Activated naive CD4-positive, alpha-beta T cell treated with anti-CD3 and anti-CD28 coated beads, Interleukin-2, amount 10 ng/mL, durations not matched to agents 7 days and 5 days (primary cell): ENCODE measurements around the gene MLST8.

ENCODE experiments used
- CTCF ChIA-PET: fragments of 350-600 bp; sonication (Branson Sonifier 250); formaldehyde crosslinking; loops from one replicate; lab custom pipeline; 2021; ENCODE audit warnings: antibody characterized with exemption; lab: Charles Lee
- DNase-seq: peaks from one replicate; pipeline ENCODE4 v3.0.0-alpha.2; 2020
- H3K27ac Mint-ChIP-seq: one replicate; pipeline ENCODE4 v1.8.0; 2021; ENCODE audit warnings: mild to moderate bottlenecking, moderate library complexity, mixed read lengths
- H3K27me3 Mint-ChIP-seq: one replicate; pipeline ENCODE4 v1.8.0; 2021; ENCODE audit warnings: mild to moderate bottlenecking, mixed read lengths
- H3K36me3 Mint-ChIP-seq: one replicate; pipeline ENCODE4 v1.8.0; 2021; ENCODE audit warnings: mixed read lengths
- H3K4me1 Mint-ChIP-seq: one replicate; pipeline ENCODE4 v1.8.0; 2021; ENCODE audit warnings: mixed read lengths
- H3K4me3 Mint-ChIP-seq: one replicate; pipeline ENCODE4 v1.8.0; 2021; ENCODE audit warnings: mild to moderate bottlenecking, moderate library complexity, mixed read lengths
- H3K9me3 Mint-ChIP-seq: one replicate; pipeline ENCODE4 v1.8.0; 2021; ENCODE audit warnings: mixed read lengths

MLST8 gene, protein sequence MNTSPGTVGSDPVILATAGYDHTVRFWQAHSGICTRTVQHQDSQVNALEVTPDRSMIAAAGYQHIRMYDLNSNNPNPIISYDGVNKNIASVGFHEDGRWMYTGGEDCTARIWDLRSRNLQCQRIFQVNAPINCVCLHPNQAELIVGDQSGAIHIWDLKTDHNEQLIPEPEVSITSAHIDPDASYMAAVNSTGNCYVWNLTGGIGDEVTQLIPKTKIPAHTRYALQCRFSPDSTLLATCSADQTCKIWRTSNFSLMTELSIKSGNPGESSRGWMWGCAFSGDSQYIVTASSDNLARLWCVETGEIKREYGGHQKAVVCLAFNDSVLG

DNA sequence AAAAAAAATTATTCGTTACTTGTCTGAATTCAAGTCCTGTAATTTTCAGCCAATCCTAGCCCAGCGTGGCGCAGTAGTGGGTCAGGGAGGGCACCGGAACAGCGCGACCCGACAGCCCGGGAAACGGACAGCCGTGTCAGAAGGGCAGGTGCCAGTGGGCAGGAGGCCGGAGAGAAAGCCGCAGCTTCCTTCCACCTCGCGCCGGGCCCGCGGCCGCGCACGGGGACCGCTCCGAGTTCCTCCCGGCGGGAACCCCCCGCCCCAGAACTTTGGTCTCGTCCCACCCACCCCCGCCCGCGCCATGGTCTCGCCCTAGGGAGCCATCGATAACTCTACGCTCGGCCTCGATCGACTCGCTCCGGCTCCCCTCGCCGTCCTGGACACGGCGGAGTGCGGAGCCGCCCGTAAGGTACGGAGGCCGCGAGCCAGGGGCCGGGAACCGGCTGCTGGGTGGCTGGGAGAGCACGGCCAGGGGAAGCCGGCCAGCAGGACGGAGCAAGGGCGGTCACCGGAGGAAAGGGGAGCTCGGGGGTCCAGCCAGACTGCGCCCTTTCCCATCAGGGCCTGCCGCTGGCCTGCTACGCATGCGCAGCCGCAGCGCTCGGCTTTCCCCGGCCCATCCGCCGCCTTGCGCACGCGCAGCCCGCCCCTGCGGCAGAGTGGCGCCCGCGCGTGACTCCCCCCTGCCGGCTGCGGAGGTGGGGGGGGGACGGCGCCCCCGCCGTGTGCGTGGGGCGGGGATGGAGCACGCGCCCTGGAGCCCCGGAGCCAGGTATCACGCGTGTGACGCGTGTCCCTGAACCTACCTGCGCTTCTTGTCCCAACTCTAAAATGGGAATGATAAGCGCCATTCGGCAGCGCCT is at the start of gene MLST8:
MLST8 (plus strand) TSS at position 351 of the 863 bp plus-strand sequence. CDS start 632 bp downstream, outside the sequence.
- Mint-ChIP-seq H3K27me3 (peaks cover 29% of the 10 kb centered on the region), H3K9me3 (no peaks in the 10 kb centered on the region), H3K4me3 (peak within 1 kb of the TSS; percentile 69), H3K27ac (peak within 1 kb of the TSS; percentile 88), H3K36me3 (peaks cover 10% of the 10 kb centered on the region), H3K4me1 (peaks cover 29% of the 10 kb centered on the region)
- peak; percentile 91 for DNase-seq
- CTCF ChIA-PET = no interaction called here

DNA sequence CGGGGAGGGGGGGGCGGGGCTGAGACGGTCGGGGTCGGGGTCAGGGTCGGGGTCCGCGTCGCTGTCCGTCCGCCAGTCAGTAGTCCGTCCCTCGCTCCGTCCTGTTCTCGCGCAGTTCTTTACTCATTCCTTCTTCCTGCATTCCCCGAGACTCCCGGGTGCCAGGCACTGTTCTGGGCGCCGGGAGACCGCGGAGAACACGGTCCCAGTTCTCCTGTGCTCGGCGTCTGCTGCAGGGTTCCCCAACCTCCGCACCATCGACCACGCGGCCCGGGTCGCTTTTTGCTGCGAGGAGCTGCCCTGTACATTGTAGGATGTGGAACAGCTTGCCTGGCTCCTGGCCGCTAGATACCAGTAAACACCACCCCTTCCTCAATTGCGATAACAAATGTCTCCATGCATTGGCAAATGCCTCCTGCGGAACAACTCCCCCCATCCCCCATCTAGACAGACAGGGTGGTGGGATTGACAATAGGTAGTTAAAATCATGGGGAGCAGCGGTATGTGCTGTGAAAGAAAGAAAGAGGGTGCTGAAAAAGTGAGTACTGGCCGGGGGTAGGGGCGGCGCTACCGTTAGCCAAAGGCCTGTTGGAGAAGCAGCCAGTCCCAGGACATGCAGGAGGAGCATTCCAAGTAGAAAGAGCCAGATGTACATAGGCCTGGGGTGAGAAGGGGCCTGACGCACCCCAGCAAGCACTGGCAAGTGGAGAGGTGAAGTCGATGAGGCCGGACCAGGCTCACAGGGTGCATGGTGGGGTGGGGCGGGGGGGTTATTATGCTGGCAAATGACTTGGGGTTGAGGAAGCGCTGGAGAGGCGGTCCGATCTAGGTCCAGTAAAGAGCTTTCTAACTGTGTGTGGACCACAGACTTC is 49.0 kb upstream of the MLST8 start:
- Mint-ChIP-seq H3K27me3 (no peaks in the 10 kb centered on the region), H3K4me3 (peak overlapping the region; percentile 96), H3K27ac (peak overlapping the region; percentile 95), H3K36me3 (peaks cover 15% of the 10 kb centered on the region), H3K4me1 (peaks cover 48% of the 10 kb centered on the region), H3K9me3 (no peaks in the 10 kb centered on the region)
- DNase-seq = peak; percentile 43
- CTCF ChIA-PET = interaction anchor here (0.6 to 2.2 kb wide), 3 partner anchors 15 to 132 kb away, joined by 3 to 11 read pairs (median 5); no protein-coding TSS in a partner anchor

DNA sequence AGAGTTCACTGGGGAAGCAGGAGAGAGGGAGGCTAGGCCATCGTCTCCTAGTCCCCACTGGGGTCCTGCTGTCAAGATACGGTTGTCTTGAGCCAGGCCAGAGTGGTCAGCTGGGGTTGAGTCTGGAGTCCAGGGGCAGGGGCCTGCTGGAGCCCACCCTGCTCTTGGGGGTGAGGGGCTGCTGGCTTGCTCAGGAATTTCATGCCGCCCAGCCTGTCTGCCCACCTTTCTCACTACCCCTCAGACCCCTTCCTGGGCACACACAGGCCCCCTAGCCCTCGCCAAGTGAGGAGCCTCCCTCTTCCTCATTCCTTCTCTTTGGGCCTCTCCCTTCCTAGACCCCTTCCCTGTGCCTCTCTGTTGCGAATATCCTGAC is 48.4 kb upstream of the MLST8 start:
- Mint-ChIP-seq H3K4me3 (peak overlapping the region; percentile 96), H3K9me3 (no peaks in the 10 kb centered on the region), H3K27me3 (no peaks in the 10 kb centered on the region), H3K36me3 (peaks cover 12% of the 10 kb centered on the region), H3K27ac (peak overlapping the region; percentile 95), H3K4me1 (peaks cover 42% of the 10 kb centered on the region)
- no peak for DNase-seq
- CTCF ChIA-PET = no interaction called here

DNA sequence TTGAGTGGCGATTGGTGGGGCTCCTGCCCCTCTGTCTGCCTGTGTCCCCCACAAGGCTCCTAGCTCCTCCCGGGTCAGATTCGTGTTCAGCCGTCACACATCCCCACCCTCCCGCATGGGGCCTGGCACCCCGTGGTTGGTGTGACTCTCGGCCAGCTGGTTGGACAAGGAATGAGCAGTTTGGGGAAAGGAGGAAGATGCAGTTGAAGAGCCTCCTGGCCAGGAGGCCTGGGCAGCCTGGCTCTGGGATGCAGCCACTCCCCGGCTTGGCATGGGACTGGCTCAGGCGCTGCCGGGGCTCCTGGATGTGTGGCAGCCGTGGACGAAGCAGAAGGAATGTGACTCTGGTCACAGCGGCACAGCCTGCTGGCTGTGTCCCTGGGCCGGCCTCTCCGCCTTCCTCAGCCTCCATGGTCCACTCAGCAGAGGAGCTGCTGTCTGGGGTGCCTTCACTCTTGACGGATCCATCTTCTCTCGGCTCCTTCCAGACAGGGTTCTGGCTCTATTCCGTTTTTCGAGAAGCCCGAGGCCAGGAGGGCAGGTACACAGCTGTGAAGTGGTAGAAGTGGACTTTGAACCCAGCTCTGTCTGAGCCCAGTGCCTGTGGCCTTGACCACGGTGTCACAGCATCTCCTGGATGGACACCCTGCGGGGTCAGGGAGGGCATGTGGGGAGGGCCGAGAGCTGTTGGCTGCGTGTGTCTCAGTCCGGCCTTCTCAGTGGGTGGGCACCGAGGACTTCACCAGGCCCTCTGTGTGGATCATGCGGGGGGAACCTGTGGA is 47.6 kb upstream of the MLST8 start:
- H3K27me3 Mint-ChIP-seq = no peaks in the 10 kb centered on the region
- peak overlapping the region; percentile 76 for H3K4me3 Mint-ChIP-seq
- H3K9me3 Mint-ChIP-seq = no peaks in the 10 kb centered on the region
- no peak overlapping the region for H3K27ac Mint-ChIP-seq
- peaks cover 39% of the 10 kb centered on the region for H3K4me1 Mint-ChIP-seq
- no peak for DNase-seq
- H3K36me3 Mint-ChIP-seq = peaks cover 16% of the 10 kb centered on the region
- CTCF ChIA-PET = no interaction called here

DNA sequence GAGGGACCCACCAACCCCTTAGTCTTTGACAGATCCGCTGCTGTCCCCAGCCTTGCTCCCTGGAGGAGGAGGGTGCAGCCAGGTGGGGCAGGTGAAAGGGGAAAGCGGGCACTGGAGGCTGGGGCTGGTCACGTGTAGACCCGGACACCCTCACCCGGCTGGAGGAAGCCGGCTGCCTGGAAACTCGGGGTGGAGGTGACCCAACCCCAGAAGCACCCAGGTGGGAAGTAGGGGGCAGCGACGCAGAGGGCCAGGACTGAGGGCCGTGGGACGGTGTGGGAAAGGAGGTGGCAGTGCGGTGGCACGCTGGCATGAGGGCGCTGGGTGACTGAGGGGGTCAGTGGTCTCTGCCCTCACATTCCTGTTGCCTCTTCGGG is 47.0 kb upstream of the MLST8 start:
- Mint-ChIP-seq H3K4me3 (no peak overlapping the region), H3K27ac (peak overlapping the region; percentile 28), H3K27me3 (no peaks in the 10 kb centered on the region), H3K4me1 (peaks cover 33% of the 10 kb centered on the region), H3K9me3 (peaks cover 1% of the 10 kb centered on the region), H3K36me3 (peaks cover 17% of the 10 kb centered on the region)
- CTCF ChIA-PET = no interaction called here
- DNase-seq = no peak

DNA sequence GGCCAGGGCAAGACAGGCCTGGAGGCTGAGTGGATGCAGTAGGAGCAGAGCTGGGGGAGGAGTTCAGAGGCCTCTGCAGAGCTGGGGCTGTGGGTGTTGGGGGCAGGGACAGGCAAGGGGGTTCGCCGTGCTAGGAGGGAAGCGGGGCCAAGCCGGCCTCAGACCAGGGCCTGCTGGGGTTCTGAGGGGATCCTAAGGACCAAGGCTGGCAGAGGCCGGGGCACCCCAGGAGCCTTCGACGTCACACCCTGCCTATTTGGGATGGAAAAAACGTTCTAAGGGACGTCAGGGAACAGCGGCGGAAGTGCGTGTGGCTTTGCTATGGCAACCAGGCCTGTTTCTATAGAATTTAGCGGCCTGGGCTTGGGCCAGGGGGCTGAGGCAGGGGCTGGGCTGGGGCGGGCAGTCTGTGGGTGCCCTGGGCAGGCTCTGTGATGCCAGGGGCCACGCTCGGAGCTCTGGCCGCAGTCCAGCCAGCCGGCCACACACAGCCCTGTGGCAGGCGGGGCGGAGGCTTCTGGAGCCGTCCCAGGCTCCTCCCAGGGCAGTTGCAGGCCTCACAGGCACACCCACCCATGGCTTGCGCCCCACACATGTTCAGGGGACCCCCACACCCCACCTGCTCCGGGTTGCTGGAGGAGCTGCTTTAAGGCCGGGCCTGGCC is 45.9 kb upstream of the MLST8 start:
- no peak for DNase-seq
- Mint-ChIP-seq H3K4me3 (no peak overlapping the region), H3K4me1 (peaks cover 25% of the 10 kb centered on the region), H3K27ac (no peak overlapping the region), H3K36me3 (peaks cover 15% of the 10 kb centered on the region), H3K27me3 (no peaks in the 10 kb centered on the region), H3K9me3 (peaks cover 5% of the 10 kb centered on the region)
- CTCF ChIA-PET = no interaction called here

DNA sequence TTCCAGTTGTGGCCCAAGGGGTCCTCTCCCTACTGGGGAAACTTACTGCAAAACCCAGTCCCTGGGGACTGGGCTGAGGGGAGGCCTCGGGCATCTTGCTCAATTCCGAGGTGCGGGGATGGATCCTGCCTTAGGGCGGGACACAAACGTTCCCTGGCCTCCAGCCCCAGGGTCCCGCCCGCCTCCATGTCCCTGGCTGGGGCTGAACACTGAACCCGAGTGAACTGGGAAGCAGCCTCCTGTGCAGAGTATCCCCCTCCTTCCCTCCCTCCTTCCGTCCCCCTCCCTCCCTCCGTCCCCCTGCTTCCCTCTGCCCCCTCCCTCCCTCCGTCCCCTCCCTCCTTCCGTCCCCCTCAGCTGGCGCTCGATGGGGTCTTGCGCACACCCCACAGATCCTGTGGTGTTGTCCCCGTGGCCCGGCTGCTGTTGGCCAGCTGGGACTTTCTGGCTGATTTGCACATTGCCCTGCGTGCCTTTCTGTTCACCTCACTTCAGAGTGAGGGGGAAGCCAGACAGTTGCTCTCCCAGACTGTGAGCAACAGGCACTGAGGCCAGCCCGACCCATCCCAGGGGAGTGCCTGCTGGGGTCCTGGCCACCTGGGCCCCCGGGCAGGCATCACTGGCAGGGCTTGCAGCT is 44.2 kb upstream of the MLST8 start:
- Mint-ChIP-seq H3K4me1 (peaks cover 21% of the 10 kb centered on the region), H3K4me3 (no peak overlapping the region), H3K27me3 (no peaks in the 10 kb centered on the region), H3K36me3 (peaks cover 13% of the 10 kb centered on the region), H3K9me3 (peaks cover 9% of the 10 kb centered on the region), H3K27ac (no peak overlapping the region)
- CTCF ChIA-PET = no interaction called here
- no peak for DNase-seq

DNA sequence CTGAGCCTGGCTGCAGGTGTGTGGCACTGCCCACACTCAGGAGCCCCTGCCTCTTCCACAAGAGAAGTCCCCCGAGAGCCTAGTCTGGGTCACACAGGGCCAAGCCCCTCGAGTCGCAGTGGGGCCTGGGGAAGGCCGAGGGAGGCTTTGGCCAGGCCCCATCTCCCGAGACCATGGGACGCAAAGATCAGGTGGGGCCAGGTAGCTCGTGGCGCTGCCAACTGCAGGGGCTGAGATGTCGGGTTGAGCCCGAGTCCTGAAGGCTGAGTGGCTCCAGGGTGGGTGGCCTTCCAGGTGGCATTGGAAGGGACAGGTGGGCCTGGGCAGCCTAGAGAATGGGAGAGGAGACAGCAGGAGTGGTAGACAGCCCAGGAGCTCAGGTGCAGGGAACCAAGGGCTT is 43.3 kb upstream of the MLST8 start:
- H3K36me3 Mint-ChIP-seq = peaks cover 19% of the 10 kb centered on the region
- no peak for DNase-seq
- no peak overlapping the region for H3K27ac Mint-ChIP-seq
- no peaks in the 10 kb centered on the region for H3K27me3 Mint-ChIP-seq
- H3K9me3 Mint-ChIP-seq = peaks cover 10% of the 10 kb centered on the region
- no peak overlapping the region for H3K4me3 Mint-ChIP-seq
- CTCF ChIA-PET = no interaction called here
- H3K4me1 Mint-ChIP-seq = peaks cover 12% of the 10 kb centered on the region

DNA sequence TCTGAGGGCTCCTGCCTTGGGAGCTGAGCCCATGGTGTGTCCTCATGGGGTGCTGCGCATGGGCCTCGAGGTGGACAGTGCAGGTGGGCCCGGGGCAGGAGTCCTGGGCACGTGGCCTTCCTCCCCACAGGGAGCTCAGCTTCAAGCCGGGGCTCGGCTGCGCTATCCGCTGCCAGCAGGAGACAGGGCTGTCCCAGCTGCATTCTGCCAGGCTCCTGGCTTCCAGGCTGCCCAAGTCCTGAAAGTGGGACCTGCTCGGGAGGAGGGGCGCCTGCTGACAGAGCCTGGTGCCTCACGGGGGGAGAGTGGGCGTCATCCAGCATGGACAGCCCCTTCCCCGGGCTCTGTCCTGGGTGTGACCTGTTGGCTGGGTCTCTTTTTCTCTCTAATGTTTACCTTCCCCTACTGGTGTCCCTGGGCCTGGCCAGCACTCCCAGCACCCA is 42.6 kb upstream of the MLST8 start:
- Mint-ChIP-seq H3K4me3 (no peak overlapping the region), H3K4me1 (peaks cover 4% of the 10 kb centered on the region)
- CTCF ChIA-PET = no interaction called here

DNA sequence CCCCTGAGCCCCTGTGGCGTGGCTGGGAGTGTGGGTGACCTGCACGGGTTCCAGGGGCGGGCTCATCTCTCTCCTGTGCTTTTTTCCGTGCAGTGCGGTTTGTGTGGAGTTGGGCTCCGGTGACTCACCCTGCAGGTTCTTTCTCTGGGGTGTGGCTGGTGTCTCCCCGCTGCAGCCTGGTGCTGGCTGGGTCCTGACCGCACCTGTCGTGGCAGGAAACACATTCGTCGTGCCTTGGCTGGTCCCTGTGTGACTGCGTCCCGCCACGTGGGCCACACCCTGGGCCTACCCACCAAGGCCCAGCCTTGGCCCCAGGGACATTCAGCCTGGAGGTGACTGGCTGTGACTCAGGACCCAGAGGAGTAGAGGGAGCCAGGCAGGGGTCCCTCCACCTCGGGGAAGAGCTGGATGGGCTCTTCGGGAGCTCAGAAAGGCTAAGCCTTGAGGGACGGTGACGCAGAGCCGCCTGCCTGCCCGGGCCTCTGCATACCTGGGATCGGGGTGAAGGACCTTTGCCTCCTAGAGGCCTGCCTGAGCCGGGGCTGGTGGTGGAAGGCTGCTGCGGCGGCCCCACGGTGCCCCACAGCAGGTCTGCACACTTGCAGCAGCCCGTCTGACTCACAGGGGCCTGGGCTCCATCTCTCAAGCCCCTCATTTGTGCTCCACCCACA is 41.9 kb upstream of the MLST8 start:
- H3K27me3 Mint-ChIP-seq = no peaks in the 10 kb centered on the region
- no peak overlapping the region for H3K4me3 Mint-ChIP-seq
- H3K9me3 Mint-ChIP-seq = peaks cover 10% of the 10 kb centered on the region
- H3K36me3 Mint-ChIP-seq = peaks cover 21% of the 10 kb centered on the region
- DNase-seq = no peak
- H3K27ac Mint-ChIP-seq = no peak overlapping the region
- H3K4me1 Mint-ChIP-seq = no peaks in the 10 kb centered on the region
- CTCF ChIA-PET = no interaction called here

More for the DNA sequence above, 42.6 kb upstream of the MLST8 start:
- peaks cover 21% of the 10 kb centered on the region for H3K36me3 Mint-ChIP-seq
- no peak overlapping the region for H3K27ac Mint-ChIP-seq
- no peaks in the 10 kb centered on the region for H3K27me3 Mint-ChIP-seq
- DNase-seq = no peak
- peaks cover 10% of the 10 kb centered on the region for H3K9me3 Mint-ChIP-seq

DNA sequence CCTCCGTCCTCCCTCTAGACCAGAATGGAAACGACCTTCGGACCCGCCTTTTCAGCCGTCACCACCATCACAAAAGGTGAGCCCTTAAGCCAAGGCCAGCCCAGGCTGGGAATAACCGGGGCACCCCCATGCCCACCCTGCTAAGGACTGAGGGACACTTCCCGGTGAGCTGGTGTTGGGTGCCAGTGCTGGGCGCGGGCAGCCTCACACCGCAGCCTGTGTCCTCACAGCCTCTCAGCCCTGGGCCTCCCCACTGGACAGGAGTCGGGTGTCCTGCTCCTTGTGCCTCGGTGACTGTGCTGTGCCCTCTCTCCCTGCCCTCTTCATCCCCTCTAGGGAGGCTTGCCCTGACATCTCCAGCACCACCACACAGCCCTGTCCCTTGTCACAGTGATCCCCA is 39.4 kb upstream of the MLST8 start:
- Mint-ChIP-seq H3K27ac (peak overlapping the region; percentile 77), H3K27me3 (no peaks in the 10 kb centered on the region), H3K9me3 (peaks cover 10% of the 10 kb centered on the region), H3K36me3 (peaks cover 21% of the 10 kb centered on the region), H3K4me3 (no peak overlapping the region), H3K4me1 (no peaks in the 10 kb centered on the region)
- DNase-seq = no peak
- CTCF ChIA-PET = no interaction called here
